Fibroblast of lung (primary cell): ENCODE measurements around the gene MRPL45. TPM values are rescaled to one million over a fixed set of nuclear protein-coding genes. Genes with fewer than 3 reads are reported as not detected.
"Not testable (repeated sequence)": the region's sequence is repeated elsewhere in the genome, so short reads cannot be mapped to it uniquely, and the experiment has no call there.

ENCODE experiments used
- DNase-seq, 2 donors: peaks; one replicate each; pipeline versions ENCODE4 v3.0.0 to v3.0.0-alpha.2; 2010; ENCODE audit warnings: low read depth in 2 of 2
- H2AFZ ChIP-seq: 2 replicates; pipeline ENCODE4 v1.5.1; 2012; ENCODE audit warnings: low read length, control low read depth, inconsistent platforms
- H3K27ac ChIP-seq: 2 replicates; pipeline ENCODE4 v1.5.1; 2011; ENCODE audit warnings: low read length, control low read depth; ENCODE audit not compliant: insufficient read depth
- H3K27me3 ChIP-seq: 2 replicates; pipeline ENCODE4 v1.5.1; 2011; ENCODE audit warnings: mild to moderate bottlenecking, low read length; ENCODE audit not compliant: control insufficient read depth, insufficient read depth
- H3K36me3 ChIP-seq: 2 replicates; pipeline ENCODE4 v1.5.1; 2011; ENCODE audit warnings: low read length; ENCODE audit not compliant: control insufficient read depth, insufficient read depth
- H3K4me1 ChIP-seq: 2 replicates; pipeline ENCODE4 v1.5.1; 2011; ENCODE audit warnings: low read length; ENCODE audit not compliant: control insufficient read depth, insufficient read depth; ENCODE audit errors: extremely low read depth
- H3K4me2 ChIP-seq: 2 replicates; pipeline ENCODE4 v1.5.1; 2011; ENCODE audit warnings: low read length, control low read depth; ENCODE audit not compliant: insufficient read depth; ENCODE audit errors: extremely low read depth
- H3K4me3 ChIP-seq, 4 experiments: fragments of 200-600 bp in 1 of 4; sonication (generic) in 1 of 4; replicated peaks in 1 of 4; 2 replicates each; pipeline ENCODE4 v1.5.1; 2011 to 2016; ENCODE audit warnings: low read length in 4 of 4, low read depth in 3 of 4, mild to moderate bottlenecking in 3 of 4, control low read depth in 2 of 4, inconsistent platforms in 1 of 4, mixed read lengths in 1 of 4; ENCODE audit not compliant: insufficient read depth in 1 of 4; ENCODE audit errors: control extremely low read depth in 1 of 4
- H3K79me2 ChIP-seq: 2 replicates; pipeline ENCODE4 v1.5.1; 2012; ENCODE audit warnings: mild to moderate bottlenecking, low read length, inconsistent platforms; ENCODE audit not compliant: control insufficient read depth, insufficient read depth
- H3K9ac ChIP-seq: 2 replicates; pipeline ENCODE4 v1.5.1; 2011; ENCODE audit warnings: mild to moderate bottlenecking, low read length, control low read depth; ENCODE audit not compliant: insufficient read depth
- H3K9me3 ChIP-seq: 2 replicates; pipeline ENCODE4 v1.5.1; 2012; ENCODE audit warnings: low read depth, low read length; ENCODE audit not compliant: control insufficient read depth, insufficient read depth
- H4K20me1 ChIP-seq: 2 replicates; pipeline ENCODE4 v1.5.1; 2011; ENCODE audit warnings: low read length; ENCODE audit not compliant: control insufficient read depth, insufficient read depth; ENCODE audit errors: extremely low read depth
- EZH2 ChIP-seq: IDR thresholded peaks from 2 replicates; pipeline ENCODE4 v1.5.1; 2012; ENCODE audit warnings: low read length, control low read depth, mild to moderate bottlenecking; ENCODE audit errors: missing control alignments
- polyA plus RNA-seq, 2 donors: library from polyadenylated mRNA; depleted of rRNA in 1 of 2; stranded (reverse) in 1 of 2; unstranded in 1 of 2; fragments of >200 nt; gene quantifications; 2 replicates each; pipeline ENCODE4 v1.2.1, GENCODE V29; 2011 to 2012; ENCODE audit warnings: missing spikeins in 1 of 2
- total RNA-seq: library from RNA; depleted of rRNA; stranded (reverse); fragments of >200 nt; gene quantifications from 2 replicates; pipeline ENCODE4 v1.2.1, GENCODE V29; 2014
- TF ChIP-seq, protein P1 (sequence below), 2 donors: IDR thresholded peaks in 1 of 2; conservative IDR thresholded peaks in 1 of 2; 1 replicate in 1 of 2; 2 replicates in 1 of 2; pipeline ENCODE4 v1.5.1; 2011 to 2012; ENCODE audit warnings: low read length in 2 of 2, control low read depth in 1 of 2, inconsistent platforms in 1 of 2, low read depth in 1 of 2, mild to moderate bottlenecking in 1 of 2

The MRPL45 gene
- total and polyA plus RNA-seq, 2 donors (not counting 1 experiment from before 2014, with no cell fraction given): 34.7 to 56.1 TPM

DNA sequence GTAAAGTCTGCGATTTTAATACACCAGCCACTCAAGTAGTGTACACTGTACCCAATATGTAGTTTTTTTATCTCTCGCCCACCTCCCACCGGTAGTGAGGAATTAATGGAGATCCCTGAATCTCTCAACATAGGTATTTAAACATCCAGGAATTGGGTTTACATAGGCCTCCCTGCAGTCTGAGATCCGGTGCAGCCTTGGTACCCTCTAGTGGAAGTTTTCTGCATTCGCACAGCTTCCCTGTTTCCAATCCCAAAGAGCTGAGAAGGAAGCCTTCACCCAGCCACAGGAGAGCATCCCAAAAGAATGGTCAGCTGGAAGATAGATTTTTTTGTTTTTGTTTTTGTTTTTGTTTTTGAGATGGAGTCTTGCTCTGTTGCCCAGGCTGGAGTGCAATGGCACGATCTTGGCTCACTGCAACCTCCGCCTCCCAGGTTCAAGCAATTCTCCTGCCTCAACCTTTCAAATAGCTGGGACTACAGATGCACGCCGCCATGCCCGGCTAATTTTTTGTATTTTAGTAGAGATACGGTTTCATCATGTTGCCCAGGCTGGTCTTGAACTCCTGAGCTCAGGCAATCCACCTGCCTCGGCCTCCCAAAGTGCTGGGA is 8.6 kb upstream of the MRPL45 start:
- H3K9me3 ChIP-seq, H3K27me3 ChIP-seq, H3K9ac ChIP-seq, H3K27ac ChIP-seq, H4K20me1 ChIP-seq, H3K4me3 ChIP-seq, H3K36me3 ChIP-seq, H3K79me2 ChIP-seq, H2AFZ ChIP-seq, H3K4me2 ChIP-seq, H3K4me1 ChIP-seq: not testable (repeated sequence)
- DNase-seq: peak; percentile 13 to 51
- TF ChIP-seq, protein P1, sequence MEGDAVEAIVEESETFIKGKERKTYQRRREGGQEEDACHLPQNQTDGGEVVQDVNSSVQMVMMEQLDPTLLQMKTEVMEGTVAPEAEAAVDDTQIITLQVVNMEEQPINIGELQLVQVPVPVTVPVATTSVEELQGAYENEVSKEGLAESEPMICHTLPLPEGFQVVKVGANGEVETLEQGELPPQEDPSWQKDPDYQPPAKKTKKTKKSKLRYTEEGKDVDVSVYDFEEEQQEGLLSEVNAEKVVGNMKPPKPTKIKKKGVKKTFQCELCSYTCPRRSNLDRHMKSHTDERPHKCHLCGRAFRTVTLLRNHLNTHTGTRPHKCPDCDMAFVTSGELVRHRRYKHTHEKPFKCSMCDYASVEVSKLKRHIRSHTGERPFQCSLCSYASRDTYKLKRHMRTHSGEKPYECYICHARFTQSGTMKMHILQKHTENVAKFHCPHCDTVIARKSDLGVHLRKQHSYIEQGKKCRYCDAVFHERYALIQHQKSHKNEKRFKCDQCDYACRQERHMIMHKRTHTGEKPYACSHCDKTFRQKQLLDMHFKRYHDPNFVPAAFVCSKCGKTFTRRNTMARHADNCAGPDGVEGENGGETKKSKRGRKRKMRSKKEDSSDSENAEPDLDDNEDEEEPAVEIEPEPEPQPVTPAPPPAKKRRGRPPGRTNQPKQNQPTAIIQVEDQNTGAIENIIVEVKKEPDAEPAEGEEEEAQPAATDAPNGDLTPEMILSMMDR (conservative IDR thresholded peaks at IDR 0.05 in 1 of 2, IDR thresholded peaks at IDR 0.05 in 1 of 2; ENCODE audit: low read depth in 1 of 2, low read length in 2 of 2): peak; percentile 15 to 51

DNA sequence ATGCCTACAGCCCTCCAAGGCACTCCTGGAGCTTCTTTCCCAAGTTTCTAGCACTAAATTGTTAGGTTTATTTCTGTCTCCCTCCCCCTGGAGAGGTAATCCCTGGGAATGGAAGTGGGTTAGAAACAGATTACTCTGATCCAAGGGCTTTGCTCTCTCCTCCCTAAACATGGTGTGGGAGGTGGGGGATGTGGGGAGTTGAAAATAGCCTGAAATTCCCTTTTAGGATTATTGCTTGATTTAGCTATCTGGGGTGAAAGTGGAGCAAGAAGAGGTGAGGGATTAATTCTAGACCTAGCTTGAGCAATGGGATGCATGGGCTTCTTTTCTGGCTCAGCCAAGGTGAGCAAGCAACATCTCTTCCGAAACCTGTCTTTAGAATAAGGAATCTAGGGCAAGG is 7.2 kb upstream of the MRPL45 start:
- not testable (repeated sequence) for H3K27ac ChIP-seq, H3K27me3 ChIP-seq, DNase-seq, H4K20me1 ChIP-seq, H3K9me3 ChIP-seq, H3K36me3 ChIP-seq, H3K9ac ChIP-seq, H3K79me2 ChIP-seq, H3K4me2 ChIP-seq, H3K4me3 ChIP-seq, H3K4me1 ChIP-seq, H2AFZ ChIP-seq

GRCh38 chr17:38295602-38296365 is 1.2 kb upstream of the MRPL45 start:
- H4K20me1 ChIP-seq, H3K9me3 ChIP-seq, H3K79me2 ChIP-seq, H3K4me3 ChIP-seq, DNase-seq, H2AFZ ChIP-seq, H3K27me3 ChIP-seq, H3K4me1 ChIP-seq, H3K9ac ChIP-seq, H3K36me3 ChIP-seq, H3K27ac ChIP-seq, H3K4me2 ChIP-seq: not testable (repeated sequence)

DNA sequence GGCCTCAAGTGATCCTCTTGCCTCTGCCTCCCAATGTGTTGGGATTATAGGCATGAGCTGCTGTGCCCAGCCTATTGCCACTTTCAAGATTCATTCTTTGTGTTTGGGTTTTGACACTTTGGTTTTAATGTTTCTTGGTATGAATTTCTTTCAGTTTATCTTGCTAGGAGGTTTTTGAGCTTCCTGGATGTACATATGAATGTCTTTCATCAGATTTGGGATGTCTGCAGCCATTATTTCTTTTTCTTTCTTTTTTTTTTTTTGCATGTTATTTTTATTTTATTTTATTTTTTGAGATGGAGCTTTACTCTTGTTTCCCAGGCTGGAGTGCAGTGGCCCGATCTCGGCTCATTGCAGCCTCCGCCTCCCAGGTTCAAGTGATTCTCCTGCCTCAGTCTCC is 18.5 kb downstream of the MRPL45 start:
- H3K79me2 ChIP-seq: no peaks in the 10 kb centered on the region
- H3K9me3 ChIP-seq: no peaks in the 10 kb centered on the region
- no peak overlapping the region for H3K4me2 ChIP-seq
- no peak overlapping the region for H3K4me3 ChIP-seq
- H3K27ac ChIP-seq: no peak overlapping the region
- H4K20me1 ChIP-seq: no peaks in the 10 kb centered on the region
- no peaks in the 10 kb centered on the region for H3K4me1 ChIP-seq
- no peak for DNase-seq
- H2AFZ ChIP-seq: no peak overlapping the region
- no peak overlapping the region for H3K9ac ChIP-seq
- H3K27me3 ChIP-seq: no peaks in the 10 kb centered on the region
- no peak for TF ChIP-seq EZH2
- TF ChIP-seq, protein P1 (conservative IDR thresholded peaks at IDR 0.05 in 1 of 2, IDR thresholded peaks at IDR 0.05 in 1 of 2; ENCODE audit: low read depth in 1 of 2, low read length in 2 of 2): no peak
- no peaks in the 10 kb centered on the region for H3K36me3 ChIP-seq
